Stimulated activated CD4-positive, alpha-beta T cell treated with anti-CD3 and anti-CD28 coated beads, Interleukin-2, amount 100 ng/mL, for 48 hours (primary cell): ENCODE measurements around the gene GNG3.
"Not testable (repeated sequence)": the region's sequence is repeated elsewhere in the genome, so short reads cannot be mapped to it uniquely, and the experiment has no call there.

ENCODE experiments used
- DNase-seq, 2 donors: peaks; one replicate each; pipeline ENCODE4 v3.0.0-alpha.2; 2020

Gene GNG3

GRCh38 chr11:62721994-62722393, 14.5 kb downstream of the GNG3 start:
- DNase-seq = no peak

DNA sequence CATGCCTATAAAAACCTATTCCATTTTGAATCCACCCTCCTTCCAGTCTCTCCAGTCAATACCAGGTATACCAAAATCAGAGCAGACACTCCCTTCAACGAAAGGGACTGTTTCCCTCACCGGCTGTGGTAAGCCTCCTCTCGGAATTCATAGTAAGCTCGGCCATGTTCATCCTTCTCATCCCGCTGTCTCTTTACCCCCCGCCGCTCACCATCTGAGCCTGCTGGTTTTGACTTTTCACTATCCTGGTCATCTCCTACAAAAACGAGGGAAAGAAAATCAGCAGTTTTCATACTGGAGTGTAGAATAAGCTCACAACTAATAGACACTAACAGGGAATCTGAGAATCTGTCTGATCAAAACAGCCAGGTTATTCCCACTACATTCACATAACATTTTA, 16.7 kb downstream of the GNG3 start:
- DNase-seq = no peak

- DNase-seq = no peak
Measured at GRCh38 chr11:62725646-62726045, 18.2 kb downstream of the GNG3 start.

- DNase-seq = peak in 1 of 2 donors; percentile 10
Measured at GRCh38 chr11:62726156-62726914, 18.9 kb downstream of the GNG3 start.

DNA sequence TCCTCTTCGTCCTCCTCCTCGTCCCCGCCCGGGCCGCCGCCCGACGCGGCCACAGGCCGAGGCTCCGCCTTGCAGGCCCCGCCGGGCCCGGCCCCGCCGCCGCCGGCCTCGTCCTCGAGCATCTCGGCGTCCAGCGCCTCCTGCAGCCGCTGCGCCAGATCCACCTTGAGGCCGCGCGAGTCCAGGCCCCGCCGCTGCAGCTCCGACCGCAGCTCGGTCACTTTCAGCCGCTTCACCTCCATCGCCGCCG, 19.4 kb downstream of the GNG3 start:
- DNase-seq = no peak

- DNase-seq = peak; percentile 94 to 96
Measured at GRCh38 chr11:62727165-62727871, 19.8 kb downstream of the GNG3 start, which contains the start of gene HNRNPUL2. TSS of gene HNRNPUL2 (minus strand) at chr11:62727457. CDS start at chr11:62727156, 301 bp downstream.

DNA sequence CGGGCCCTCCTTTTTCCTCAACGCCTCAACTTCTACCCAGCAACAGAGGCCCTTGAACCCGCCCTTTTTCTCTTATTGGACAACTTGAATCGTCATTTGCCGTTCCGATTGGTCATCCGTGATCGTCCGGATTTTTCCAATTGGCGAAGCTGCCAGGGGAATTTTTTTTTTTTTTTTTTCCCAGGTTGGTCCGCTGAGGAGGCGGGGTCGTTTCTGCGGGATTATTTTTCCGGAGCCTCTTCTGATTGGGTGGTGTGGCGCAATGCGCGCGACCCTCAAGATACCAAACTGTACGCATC, 20.3 kb downstream of the GNG3 start:
- peak; percentile 62 to 70 for DNase-seq

GRCh38 chr11:62728171-62728988, 20.9 kb downstream of the GNG3 start, which contains the start of gene TTC9C:
TSS of gene TTC9C (plus strand) at chr11:62728486. CDS start at chr11:62728849, 363 bp downstream.
- DNase-seq = peak; percentile 67 to 72

GRCh38 chr11:62730076-62730475, 22.6 kb downstream of the GNG3 start:
- not testable (repeated sequence) for DNase-seq

GRCh38 chr11:62732830-62733229, 25.4 kb downstream of the GNG3 start:
- no peak for DNase-seq

DNA sequence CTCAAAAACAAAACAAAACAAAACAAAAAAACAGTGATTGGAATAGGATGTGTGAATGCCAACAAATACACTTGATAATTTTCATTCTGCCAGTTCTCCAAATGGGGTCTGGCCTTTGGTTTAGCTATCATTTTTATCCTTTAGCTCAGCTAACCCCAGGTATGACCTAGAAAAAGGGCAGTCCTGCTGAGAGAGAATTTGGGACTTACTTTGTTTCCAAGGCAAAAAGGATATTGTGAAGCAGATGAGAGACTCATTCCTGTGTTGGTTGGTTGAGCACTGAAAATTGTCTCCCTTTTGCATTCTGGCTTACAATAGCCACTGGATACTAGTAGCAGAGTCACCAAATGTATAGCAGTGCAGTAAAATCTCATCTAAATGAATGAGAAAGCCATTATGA, 29.7 kb downstream of the GNG3 start:
- no peak for DNase-seq

GRCh38 chr11:62747475-62748160, 40.1 kb downstream of the GNG3 start:
- DNase-seq = no peak

DNA sequence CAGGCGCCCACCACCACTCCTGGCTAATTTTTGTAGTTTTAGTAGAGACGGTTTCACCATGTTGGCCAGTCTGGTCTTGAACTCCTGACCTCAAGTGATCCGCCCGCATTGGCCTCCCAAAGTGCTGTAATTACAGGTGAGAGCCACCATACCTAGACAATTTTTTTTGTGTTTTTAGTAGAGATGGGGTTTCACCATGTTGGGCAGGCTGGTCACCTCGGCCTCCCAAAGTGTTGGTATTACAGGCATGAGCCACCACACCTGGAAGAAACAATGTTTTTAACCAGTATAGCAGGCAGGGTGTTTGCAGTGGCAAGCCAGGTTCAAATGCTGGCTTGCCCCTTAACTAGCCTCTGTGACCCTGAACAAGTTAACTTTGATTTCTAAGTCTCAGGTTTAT, 42.5 kb downstream of the GNG3 start:
- DNase-seq = not testable (repeated sequence)

DNA sequence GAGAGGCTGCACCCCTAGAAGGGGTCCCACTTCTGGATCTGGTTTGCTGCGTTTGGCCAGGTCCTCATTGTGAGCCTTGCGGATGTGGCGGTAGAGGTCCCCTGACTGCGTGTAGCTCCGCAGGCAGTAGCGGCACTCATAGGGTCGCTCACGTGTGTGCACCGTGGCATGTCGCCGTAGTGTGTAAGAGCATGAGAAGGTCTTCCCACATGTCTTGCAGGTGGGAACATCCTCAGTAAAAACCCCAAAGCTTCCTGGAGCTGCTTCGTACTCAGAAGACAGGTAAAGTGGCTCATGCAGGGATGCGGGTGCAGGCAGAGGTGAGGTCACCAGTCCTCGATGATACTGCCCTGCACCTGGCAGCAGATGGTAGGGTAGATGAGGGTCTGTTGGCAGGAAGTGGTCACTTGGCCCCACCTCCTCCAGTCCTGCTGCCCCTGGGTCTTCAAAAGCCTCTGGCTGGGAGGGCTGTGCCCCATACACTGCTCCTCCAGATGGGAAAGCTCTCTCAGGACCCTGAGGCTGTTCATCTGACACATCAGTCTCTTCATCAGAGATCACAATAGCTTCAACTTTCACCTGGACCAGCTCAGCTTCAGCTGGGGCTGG, 44.8 kb downstream of the GNG3 start:
- no peak for DNase-seq

DNA sequence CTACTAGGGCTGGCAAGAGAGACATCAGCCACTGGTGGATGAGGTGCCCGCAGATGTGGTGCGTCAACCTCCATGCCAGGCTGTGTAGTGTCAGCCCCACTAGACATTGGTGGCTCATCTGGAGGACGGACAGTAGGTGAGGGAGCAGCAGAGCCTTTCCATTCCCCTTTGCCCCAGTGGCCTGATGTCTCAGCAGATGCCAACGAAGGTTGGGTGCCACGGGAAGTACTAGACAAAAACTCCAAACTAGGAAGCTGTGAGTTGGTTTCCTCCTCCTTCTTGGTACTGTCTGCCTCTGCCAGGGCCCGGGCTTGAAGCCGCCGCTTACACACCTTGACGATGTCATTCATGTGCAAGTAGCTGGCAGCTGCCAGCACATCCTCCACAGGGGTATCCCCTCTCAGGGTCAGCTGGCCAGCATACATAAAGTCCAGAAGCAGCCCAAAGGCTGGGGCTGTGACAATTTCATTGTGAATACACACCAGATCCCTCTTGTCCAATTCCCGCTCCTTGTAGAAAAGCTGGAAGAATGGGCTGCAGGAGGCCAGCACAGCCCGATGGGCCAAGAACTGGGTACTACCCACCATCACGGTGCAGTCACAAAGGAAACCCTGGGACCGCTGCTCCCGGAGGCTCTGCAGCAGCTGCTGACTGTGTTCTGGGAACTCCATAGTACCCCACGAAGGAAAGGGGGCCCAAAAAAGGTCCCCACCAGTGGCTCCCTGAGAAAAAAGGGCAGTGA, 45.7 kb downstream of the GNG3 start:
- no peak for DNase-seq

DNA sequence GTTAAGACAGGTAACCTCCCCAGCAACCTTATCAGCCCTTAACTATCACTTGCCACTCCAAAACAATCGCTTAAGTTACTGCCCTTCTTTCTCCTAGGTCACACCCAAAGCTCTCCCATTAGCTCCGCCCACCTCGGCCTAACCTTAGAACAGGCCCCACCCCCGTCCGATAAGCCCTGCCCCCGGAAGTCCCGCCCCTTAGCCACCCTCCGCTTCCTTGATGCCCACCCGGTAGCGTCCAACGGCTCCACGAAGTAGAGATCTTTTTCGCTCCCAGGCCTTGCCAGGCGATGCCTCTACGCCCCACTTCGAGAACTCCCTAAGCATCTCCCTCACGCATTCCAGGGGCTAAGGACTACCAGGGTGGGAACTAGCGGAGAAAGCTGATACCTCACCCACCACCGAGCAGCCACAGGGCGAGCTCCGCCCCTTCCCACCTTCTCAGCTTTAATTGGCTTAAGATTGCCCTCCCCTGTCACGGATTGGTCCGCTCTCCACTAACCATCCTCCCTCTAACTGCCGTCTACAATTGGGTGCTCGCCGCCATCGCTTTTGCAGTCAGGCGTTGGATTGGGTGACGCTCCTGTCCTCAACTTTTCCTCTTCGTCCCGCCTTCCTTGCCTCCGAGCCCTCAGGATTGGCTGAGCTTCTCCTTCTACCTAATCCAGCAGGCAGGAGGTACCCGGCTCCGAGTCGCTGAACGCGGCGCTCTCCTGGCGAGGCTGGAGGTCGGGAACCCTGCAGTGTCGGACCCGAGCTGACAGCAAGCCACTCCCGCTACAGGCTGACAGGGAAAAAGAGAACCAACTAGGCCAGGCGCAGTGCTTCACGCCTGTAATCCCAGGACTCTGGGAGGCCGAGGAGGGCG, 46.5 kb downstream of the GNG3 start, which contains the start of gene ZBTB3:
ZBTB3 (minus strand) TSS at position 425 of the 868 bp plus-strand sequence. CDS start 496 bp downstream, outside the sequence.
- peak; percentile 96 to 97 for DNase-seq

DNA sequence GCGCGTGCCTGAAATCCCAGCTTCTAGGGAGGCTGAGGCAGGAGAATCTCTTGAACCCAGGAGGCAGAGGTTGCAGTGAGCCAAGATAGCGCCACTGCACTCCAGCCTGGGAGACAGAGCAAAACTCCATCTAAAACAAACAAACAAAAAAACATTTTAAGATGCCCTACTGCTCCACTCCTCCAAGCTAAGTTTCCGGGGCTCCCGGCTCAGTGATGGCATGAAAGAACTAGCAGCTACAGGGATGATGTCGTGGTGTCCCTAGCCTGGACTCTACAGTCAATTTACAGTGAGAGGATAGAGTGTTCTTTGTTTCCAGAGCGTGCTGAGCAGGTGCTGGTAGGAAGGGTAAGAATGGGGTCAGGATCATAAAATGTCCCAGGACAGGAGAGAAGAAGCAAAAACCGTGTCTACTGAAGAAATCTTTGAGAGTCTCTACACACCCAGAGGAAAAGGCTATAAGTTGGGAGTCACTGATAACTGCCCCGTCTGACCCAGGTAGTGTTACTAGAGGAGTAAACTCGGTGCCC, 47.7 kb downstream of the GNG3 start:
- no peak for DNase-seq

DNA sequence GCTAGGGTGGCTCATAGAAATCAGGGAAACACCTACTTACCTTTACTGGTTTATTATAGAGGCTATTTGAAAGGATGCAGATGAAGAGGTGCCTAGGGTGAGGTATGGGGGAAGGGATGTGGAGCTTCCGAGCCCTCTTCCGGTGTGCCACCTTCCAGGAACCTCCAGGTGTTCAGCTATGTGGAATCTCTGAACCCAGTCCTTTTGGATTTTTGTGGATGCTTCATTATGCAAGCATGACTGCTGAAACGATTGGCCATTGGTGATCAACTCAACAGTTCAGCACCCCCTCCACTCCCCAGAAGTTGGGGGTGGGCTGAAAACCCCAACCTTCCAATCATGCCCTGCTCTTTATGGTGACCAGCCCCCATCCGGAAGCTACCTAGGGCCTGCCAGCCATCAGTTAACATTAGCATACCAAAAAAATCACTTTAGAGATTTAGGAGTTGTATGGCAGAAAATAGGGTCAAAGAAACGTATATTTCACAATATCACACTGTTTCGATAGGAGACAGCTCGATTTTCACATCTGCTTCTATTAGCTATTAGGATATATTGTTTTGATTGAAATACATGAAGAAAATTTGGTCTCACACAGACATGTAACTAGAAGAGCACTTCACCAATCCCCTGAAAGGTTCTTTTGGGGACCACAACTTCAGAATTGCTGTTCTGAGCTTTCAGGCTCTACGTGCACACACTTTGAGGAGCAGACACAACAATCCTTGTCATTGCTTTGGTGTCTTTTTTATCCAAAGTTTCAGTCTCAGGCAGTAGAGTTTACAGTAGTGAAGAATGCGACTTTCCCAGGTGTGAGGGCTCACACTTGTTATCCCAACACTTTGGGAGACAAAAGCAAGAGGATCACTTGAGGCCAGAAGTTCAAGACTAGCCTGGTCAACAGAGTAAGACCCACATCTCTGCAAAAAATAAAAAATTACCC, 50.6 kb downstream of the GNG3 start:
- no peak for DNase-seq
